Left ventricle myocardium superior (tissue), 1 donor: Measurements from ENCODE around the gene PTPRH. TPM values are rescaled to one million over a fixed set of nuclear protein-coding genes. Genes with fewer than 3 reads are reported as not detected.
"Not testable (repeated sequence)": the region's sequence is repeated elsewhere in the genome, so short reads cannot be mapped to it uniquely, and the experiment has no call there.

Experiments
- ATAC-seq: fragments of 200-7000 bp; cut with Tn5 transposase; one replicate; pipeline ENCODE4 v1.9.1; 2020; ENCODE audit warnings: mild to moderate bottlenecking, moderate library complexity
- DNase-seq: peaks from one replicate; pipeline ENCODE4 v3.0.0-alpha.2; 2020
- intact Hi-C: fragments of 100-400 bp; cut with micrococcal nuclease; formaldehyde crosslinking; loops from one replicate; pipeline ENCODE4 v1.11.0; 2022
- total RNA-seq: library from RNA; stranded (reverse); fragmentation: NEBNext Ultra II Directional; extraction: Animal tissue kit (Norgen Biotek cat#: 25700); gene quantifications from one replicate; pipeline ENCODE4 v1.2.1, GENCODE V29; 2021
- donor health status: DM: no; HTN: yes; CAD: no; lungs with severe emphysema.

Gene PTPRH
- total RNA-seq, 1 donor from 2014 or later = 0.47 TPM

DNA sequence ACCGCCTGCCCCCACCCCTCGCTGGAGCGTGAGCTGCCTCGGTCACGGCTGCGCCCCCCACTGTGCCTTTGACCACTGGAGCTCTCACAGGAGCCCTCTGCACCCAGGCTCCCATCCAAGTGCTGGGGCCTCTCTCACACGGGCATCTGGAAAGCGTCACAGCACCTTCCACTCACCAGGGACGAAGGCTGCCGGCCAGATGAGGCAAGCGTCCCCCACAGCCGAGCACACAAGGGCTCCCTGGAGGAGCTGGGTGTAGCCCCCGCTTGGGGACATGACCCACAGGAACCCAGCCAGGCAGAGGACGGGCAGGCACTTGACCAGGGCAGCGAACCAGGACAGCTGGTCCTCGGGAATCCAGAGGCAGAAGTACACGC is 18.7 kb upstream of the PTPRH start:
- DNase-seq = peak; percentile 79
- peak; percentile 87 for ATAC-seq

DNA sequence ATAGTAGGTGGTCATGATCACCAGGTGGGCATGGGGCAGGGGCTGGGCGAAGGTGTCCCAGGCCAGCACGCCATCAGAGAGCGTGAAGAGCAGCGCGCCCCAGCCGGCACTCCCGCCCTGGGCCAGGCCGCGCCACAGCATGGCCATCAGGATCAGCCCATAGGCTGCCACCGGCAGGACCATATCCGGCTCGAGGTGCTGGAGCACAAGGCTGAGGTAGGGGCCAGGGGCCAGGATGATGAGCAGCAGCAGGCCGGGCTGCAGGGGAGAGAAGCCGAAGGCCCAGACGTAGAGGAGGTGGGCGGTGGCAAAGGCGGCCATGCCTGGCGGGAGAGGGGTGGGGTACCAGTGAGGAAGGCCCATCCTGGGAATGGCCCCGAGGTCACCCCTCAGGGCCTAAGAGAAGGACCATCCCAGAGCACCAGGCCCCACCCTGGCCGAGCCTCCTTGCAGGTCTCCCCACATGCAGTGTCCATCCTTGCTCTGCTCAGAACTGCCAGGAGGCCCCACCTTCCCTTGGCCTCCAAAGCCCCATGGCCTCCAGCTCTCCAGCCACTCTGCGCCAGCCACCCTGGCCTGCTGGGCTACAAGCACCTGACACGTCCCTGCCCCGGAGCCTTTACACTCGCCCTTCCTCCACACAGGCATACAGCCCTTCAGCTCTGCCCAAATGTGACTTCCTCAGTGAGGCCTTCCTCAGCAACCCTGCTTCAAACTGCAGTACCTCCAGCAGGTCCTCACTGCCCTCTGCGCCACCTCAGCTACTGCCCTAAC is 18.1 kb upstream of the PTPRH start:
- DNase-seq = no peak
- intact Hi-C loops = no loop called here
- ATAC-seq = peak; percentile 45

More for the DNA sequence above, 18.7 kb upstream of the PTPRH start:
- intact Hi-C loops = no loop called here

DNA sequence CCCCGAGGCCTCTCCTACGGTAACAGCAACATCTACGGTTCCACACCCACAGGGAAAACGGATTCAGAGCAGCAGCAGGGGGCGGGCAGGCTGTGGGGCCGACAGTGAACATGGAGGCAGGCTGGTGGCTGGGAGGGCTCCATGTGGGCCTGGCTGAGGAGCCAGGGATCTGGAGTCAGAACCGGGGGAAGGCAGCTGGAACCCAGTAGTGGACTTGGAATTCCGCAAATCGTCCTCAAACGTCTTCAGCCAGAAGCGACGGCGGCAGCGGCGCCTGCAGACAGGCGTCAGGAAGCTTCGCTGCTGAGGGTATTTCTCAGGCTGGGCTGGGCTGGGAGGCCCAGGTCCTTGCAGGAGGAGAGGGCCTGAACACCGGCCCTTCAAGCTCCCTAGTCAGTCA is 17.5 kb upstream of the PTPRH start:
- intact Hi-C loops = no loop called here
- ATAC-seq (no peak), DNase-seq (no peak)

DNA sequence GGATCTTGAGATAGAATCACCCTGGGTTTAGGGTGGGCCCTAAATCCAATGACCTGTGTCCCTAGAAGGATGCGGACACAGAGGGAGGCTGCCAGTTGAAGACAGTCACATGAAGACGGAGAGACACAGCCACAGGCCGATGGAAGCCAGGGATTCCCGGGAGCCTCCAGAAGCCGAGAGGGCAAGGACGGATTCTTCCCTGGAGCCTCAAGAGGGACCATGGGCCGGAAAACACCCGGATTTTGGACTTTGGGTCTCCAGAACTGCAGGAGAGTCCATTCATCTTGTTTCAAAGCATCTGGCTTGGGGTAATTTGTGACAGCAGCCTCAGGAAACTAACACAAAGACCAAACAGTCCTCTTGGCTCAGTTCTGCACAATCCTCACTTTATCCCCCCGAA is 17.0 kb upstream of the PTPRH start:
- intact Hi-C loops = no loop called here
- DNase-seq (no peak), ATAC-seq (no peak)

DNA sequence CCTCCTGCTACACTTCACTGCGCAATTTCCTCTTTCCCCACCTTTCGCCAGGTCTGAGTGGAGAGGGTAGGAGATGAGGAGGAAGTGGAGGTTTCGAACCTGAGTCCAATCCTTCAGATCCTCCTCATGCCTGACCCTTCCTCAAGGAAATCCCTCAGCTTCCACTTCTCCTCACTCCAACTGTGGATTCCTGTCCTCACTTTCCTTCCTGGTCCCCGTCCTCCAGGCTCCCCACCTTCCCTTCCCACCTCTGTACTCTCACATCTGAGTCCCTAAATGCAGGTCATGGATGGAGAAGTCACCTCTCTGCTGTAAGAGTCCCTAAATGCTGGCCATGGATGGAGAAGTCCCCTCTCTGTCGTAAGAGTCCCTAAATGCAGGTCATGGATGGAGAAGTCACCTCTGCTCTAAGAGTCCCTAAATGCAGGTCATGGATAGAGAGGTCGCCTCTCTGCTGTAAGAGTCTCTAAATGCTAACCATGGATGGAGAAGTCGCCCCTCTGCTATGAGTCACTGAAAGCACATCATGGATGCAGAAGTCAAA is 16.2 kb upstream of the PTPRH start:
- intact Hi-C loops = no loop called here
- DNase-seq (no peak), ATAC-seq (no peak)

DNA sequence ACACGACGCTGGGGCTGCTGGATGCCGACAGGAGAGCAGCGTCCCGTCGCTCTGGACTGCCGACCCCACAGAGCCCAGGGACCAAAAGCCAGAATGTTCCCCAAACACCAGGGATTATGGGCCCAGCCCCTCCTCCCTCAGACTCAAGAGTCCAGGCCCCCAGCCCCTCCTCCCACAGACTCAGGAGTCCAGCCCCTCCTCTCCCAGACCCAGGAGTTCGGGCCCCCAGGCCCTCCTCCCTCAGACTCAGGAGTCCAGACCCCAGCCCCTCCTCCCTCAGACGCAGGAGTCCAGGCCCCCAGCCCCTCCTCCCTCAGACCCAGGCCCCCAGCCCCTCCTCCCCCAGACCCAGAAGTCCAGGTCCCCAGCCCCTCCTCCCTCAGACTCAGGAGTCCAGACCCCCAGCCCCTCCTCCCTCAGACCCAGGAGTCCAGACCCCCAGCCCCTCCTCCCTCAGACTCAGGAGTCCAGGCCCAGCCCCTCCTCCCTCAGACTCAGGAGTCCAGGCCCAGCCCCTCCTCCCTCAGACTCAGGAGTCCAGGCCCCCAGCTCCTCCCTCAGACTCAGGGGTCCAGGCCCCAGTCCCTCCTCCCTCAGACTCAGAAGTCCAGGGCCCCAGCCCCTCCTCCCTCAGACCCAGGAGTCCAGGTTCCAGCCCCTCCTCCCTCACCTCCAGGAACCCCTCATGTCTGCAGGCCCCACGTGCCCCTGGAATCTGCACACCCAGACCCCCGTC is 15.5 kb upstream of the PTPRH start:
- ATAC-seq, intact Hi-C loops, DNase-seq: not testable (repeated sequence)

DNA sequence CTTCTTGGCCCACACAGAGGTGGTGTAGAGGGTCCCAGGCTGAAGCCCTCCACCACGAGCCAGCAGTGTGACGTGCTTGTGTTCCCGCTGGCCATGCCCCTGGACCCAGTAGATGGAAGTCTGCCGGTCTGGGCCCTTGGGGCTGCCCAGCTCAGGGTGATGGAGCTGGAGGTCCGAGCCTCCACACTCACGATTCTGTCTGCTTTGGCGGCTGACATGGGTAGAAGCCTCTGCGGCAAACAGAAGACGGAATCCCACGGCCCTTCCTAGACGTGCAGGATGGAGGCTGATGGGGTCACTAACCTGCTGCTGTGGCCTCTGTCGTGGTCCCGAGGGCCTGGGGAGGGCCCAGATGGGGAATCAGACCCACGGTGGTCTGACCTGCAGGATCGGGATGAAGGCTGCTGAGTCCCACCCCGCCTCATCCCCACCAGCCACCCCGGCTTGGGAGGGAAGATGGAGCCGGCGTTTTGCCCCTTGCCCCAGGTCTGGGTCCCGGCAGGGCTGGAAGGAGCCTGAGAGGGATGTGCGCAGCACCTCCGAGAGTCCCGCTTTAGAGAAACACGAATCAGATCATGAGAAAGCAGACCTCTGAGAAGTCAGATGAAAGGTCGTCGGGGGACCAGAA is 14.9 kb upstream of the PTPRH start:
- ATAC-seq = no peak
- no peak for DNase-seq
- intact Hi-C loops = no loop called here

DNA sequence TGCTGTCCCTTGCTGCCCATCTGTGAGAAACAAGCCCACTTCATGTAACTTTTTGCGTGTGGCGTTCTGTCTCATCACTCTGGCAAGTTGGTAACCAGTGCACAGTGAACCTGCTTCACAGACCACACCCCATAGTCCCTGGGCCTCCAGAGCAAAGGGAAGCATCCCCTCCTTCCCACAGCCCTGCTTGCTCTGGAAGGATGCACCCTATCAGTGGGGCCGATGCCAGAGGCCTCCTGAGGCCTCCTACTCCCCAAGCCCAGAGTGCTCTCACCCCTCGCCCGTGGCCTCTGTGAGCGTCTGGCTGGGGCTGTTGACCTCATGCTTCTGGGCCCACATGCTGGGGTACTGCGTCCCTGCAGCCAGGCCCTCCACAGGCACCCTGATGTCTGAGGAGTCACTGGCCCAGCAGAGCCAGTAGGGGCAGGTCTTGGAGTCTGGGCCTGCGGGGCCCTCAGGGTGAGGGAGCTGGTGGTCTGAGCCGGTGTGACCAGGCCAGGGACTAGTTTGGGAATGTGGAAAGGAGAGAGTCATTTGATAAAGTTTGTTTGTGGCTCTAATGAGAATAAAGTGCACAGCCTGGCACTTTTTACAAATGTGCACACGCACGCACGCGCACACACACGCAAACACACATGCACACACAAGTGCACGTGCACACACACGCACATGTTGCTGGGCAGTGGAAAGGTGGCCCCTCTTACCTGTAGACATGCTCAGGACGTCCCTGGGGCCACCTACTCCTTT is 14.2 kb upstream of the PTPRH start:
- ATAC-seq (no peak), DNase-seq (no peak)
- intact Hi-C loops = no loop called here

DNA sequence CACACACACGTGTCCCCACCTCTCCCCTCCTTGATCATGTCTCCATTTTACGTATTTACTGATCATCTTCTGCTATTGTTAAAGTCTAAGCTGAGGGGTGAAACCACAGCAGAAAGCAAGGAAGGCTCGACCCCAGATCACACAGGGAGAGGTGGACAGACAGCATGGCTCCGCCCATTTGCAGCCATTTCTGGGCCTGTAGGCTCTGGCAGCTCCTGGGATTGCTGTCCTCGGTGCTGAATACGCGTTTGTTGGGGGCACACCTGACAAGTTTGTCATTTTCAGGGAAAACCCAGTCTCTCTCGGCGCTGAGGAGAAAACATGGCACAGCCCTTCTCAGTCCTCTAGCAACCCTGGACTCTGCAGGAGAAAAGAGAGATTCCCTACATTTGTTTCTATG is 11.2 kb upstream of the PTPRH start:
- ATAC-seq = no peak
- intact Hi-C loops = no loop called here
- DNase-seq = no peak

DNA sequence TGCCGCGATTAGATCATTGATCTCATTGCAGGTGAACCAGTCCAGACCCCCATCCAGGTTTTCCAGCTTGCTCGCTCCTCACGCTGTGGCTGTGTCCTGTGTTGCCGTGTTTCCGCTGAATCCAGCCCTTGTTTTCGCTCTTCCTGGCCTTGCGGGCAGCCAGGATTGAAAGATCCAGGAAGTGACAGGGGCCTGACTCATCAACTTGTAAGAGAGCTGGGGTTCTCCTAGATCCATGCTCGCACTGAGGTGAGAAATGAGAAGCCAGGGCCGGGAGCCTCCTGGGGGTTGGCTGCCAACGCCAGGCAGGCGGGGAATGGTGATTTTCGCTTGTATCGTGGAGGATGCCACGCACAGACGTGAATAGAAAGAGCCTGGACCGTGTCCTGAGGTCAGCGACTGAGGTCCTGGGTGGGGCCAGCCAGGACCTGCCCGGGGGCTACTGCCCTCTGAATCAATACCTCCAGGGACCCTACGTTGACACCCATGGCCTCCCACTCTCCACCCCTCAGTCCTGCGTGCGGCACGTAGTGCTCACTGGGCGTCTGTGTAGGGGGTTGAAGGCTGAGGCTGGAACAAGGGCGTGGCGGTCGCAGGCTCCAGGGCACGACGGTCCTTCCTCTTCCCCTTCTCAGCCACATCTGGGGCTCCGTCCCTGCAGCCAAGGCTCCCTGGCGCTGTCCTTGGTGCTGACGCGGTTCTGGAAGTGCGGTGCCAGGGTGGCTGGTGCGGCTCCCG is 7.3 kb upstream of the PTPRH start:
- DNase-seq (peak; percentile 88), ATAC-seq (peak; percentile 92)
- intact Hi-C loops = no loop called here

DNA sequence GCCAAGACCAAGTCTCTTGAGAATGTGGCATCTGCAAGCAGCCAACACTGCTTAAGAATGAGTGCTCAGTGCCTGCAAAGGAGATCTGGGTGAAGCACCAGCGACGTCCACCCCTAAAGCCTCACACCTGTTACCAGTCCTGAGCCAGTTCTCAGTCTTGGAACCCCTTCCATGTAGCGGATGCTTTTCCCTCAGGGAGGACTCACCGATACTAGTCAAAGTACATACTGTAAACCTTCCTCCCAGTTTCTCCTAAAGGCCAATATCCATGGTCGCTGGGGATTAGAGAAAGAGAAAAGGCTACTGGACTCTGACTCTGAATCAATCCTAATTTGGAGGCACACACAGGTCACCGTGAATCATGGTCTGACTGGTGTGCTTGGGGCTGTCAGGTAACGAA is 4.2 kb upstream of the PTPRH start:
- intact Hi-C loops = no loop called here
- ATAC-seq = no peak
- no peak for DNase-seq

DNA sequence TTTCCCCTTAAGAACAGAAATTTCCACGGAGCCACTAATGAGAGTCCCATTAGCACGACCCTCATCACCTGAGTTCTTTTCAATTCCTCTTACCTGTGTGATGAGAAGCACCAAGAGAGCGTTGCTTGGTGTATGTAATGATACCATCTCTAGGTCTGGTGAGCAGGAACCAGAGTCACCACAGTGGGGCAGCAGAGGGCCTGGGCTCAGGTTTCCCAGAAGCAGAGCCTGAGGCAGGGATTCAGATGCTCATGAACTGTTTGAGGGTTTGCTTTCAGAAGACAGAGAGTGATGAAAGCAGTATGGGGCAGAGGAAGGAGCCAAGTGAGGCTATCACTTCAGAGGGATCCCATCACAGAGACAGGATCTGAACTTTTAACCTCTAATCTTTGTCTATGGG is 3.1 kb upstream of the PTPRH start:
- ATAC-seq (no peak), DNase-seq (no peak)
- intact Hi-C loops = no loop called here

DNA sequence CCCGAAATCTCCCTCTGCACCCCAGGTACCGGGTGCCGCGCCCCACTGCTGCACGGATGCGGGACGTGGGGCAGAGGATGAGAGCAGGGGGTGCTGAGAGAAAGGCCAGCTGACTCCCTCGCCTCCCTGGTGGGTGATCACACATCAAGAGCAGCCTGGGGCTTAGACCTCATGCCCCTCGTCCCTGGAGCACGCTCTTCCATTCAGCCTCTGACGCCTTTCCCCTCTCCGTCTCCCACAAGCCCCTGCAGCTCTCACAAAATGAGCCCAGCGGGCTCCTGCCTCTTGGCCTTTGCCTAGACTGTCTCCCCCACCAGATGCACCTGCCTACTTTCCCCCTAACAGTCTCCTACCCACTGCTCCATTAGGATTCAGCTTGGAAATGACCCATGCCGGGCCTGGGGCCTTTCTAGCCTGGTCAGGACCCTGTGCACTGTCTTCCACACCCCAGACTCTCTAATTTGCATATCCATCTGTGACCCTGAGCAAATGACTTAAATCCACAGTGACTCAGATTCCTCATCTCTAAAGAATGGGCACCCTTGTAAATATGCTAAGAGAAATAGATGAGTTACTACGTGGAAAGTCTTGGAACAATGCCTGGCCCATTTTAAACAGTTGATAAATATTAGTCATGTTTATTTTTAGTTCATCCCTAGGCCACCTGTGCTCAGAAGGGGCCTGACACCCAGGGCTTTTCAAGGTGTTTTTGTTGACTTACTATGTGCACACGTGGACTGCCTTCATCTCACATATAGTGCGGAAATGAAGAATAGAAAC is 582 bp upstream of the PTPRH start:
- intact Hi-C loops = no loop called here
- DNase-seq = no peak

DNA sequence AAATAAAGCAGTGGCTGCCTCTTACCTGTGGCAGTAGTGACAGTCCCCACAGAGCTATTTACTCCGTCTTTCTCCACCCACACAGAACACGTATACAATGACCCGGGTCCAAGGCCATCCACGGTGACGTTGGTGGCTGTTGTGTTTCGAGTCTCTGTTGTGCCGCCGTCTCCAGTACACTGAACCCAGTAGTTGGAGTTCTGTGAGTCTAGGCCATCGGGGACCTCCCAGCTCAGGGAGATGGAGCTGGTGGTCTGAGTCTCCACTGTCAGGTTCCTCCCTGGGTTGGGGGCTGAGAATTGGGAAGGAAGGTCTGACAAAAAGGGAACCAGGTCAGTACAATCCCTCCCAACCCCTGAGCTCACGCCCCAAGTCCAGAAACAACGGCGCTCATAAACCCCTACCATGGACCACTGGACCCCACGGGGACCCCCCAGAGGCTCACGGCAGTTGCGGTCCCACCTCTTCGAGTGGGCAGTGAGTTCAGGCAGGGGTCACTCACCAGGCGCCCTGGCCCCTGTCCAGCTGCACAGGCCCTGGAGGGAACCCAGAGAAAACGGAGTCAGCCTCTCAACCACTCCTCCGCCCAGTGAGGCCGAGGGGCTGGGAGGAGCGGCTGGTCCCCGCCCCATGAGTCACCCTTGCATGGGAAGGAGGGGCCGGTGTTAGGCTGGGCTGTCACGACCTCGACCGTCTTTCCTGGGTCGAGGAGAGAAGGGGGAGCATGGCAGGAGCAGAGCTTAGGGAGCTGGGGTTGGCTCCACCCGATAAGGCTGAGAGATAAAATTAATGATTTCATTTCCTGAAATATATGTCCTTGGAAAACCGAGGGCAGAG is 2.4 kb downstream of the PTPRH start:
- intact Hi-C loops = no loop called here
- peak; percentile 85 for DNase-seq
- ATAC-seq = peak; percentile 96

More for the DNA sequence above, 582 bp upstream of the PTPRH start:
- peak; percentile 67 for ATAC-seq

DNA sequence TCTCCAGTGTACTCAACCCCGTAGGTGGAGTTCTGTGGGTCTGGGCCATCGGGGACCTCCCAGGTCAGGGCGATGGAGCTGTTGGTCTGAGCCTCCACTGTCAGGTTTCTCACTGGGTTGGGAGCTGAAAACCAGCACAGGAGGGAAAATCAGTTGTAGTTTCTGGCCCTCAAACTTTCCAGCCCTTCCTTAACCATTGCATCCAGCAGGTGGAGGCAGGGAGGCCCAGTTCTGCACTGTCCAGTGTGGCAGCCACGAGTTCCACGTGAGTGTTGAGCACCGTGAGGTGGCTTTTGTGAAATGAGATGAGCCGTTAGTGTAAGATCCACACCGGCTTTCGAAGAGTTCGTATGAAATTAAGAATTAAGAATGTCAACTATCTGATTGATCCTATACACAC is 7.1 kb downstream of the PTPRH start:
- ATAC-seq, DNase-seq, intact Hi-C loops: not testable (repeated sequence)

DNA sequence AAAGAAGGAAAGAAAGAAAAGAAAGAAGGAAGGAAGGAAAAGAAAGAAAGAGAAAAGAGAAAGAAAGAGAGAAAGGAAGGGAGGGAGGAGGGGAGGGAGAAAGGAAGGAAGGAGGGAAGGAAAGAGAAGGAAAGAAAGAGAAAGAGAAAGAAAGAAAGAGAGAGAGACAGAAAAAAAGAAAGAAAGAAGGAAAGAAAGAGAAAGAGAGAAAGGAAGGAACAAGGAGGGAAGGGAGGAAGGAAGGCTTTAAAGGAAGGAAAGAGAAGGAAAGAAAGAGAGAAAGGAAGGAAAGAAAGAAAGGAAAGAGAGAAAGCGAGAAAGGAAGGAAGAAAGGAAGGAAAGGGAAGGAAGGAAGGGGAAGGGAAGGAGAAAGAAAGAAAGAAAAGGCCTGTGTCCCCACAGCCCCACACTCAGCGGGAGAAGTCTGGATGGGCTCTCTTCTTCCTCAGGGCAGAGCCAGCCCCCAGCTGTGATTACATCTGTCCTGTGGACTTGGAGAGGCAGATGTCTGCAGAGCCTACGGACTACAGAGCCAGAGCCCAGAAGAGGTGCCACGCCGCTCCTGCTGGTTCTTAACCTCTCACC is 9.6 kb downstream of the PTPRH start:
- intact Hi-C loops = no loop called here
- no peak for DNase-seq
- ATAC-seq = no peak

DNA sequence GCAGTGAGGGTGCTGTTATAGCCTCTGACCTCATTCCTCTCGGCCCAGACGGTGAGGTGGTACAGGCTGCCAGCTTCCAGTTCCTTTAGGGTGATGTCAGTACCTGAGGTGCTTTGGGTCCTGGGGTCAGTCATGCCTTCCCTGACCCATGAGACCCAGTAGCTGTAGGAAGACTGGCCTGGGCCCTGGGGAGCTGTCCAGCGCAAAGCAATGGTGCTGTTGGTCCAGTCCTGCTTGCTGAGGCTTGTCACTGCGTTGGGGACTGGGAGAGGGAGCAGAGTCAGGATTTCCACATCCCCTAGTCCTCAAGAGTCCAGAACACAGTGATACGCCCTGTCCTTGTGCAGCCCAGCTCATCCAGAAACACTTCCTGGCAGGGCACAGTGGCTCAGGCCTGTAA is 10.7 kb downstream of the PTPRH start:
- no peak for DNase-seq
- intact Hi-C loops = no loop called here
- no peak for ATAC-seq
